SIG-M5 treated with dmso at 0.1 percent for 504 hours (cell line): ENCODE results near the gene DNAAF1.

Source experiments
- DNase-seq: peaks from one replicate; lab custom pipeline; 2025; ENCODE audit not compliant: unreplicated experiment; lab: John Stamatoyannopoulos, UW

DNAAF1 gene

DNA sequence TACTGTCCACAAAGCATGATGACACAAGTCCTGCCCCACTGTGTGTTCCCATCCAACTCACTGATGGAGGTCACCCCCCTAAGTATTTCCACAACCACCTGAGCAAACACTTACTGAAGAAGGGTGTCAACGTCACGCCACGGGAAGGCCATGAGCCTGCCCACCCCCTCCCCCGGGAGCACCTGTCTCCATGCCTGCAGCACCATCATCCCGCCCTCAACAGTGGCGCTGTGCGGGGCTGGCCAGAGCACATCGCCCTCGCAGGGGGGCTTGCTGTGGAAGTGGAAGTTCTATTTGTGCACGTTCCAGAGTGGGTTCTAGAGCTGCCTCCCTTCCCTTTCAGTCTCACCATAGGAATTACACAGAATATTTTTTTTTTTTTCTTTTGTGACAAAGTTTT is 24.1 kb upstream of the DNAAF1 start:
- no peak for DNase-seq

DNA sequence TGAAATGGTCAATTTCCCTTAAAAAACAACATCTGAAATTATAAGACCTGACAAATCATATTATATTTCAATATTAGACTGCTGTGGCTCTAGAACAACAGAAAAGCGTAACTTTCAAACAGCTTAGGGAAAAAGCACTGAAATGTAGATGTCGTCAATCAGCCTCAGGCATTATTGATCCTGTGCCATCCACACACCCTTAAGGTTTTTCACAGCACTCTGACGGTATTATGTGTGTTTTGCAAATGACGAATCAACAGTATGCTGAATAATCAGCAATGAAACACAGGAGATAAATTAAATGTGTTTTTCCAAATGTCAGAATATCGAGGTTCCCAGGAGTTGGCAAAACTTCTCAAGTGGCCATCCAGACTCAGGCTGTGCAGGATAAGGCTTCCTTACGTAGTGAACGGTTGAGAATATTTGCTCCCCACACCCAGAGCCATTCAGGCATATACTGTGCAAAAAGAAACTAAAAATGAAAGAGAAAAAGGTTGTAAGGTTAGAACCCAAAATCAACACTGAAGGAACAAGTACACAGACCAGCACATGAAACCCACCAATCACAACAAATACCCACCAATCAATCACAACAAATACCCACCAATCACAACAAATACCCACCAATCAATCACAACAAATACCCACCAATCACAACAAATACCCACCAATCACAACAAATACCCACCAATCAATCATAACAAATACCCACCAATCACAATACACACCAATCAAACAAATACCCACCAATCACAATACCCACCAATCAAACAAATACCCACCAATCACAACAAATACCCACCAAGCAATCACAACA is 20.6 kb upstream of the DNAAF1 start:
- DNase-seq: no peak

DNA sequence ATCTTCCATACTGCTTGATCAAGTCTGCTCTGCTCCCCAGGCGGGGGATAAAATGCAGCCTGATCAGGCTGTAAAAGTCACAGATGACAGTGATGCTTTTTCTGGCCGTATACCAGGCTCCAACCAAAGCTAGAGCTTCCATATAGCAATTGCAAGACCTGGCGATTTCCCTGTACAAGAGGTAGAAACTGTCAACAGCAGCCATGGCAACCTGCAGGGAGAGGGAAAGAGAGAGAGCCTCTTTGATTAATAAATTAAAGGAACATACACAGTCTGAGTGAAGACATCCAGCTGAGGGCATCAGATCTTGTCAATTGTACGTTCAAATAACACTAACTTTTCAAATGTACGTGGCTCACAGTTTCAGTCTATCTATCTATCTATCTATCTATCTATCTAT is 14.0 kb upstream of the DNAAF1 start:
- DNase-seq: no peak

DNA sequence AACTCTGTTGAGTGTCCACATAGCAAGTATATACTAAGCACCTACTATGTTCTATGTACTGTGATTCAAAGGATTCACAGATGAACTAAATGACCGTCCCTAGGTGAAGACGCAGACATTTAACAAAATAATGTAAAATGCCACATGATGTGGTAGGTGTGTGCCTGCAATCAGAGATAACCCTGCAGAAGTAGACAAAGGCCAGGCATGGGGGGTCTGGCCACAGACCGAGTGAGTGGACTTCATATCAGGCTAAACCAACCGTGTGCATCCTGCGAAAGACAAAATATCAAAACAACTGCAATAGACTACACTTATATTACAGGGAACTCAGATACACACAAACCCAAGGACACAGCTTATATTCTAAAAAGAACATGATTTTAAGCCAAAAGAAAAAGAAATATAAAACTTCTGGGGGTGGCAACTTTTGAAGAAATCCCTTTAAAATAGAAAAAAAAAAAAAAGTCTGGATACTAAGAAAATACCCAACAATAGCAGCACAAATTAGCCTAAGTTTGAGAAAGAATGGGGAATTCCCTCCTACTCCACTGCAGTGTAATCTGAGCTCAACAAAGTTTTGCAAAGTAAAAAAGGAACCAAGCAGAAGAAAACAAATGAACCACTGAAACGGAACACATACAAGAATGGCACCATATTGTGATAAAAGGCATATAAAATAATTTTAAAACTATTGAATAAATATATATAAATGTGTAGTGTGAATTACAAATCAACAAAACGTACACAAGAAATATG is 12.4 kb upstream of the DNAAF1 start:
- DNase-seq: no peak

DNA sequence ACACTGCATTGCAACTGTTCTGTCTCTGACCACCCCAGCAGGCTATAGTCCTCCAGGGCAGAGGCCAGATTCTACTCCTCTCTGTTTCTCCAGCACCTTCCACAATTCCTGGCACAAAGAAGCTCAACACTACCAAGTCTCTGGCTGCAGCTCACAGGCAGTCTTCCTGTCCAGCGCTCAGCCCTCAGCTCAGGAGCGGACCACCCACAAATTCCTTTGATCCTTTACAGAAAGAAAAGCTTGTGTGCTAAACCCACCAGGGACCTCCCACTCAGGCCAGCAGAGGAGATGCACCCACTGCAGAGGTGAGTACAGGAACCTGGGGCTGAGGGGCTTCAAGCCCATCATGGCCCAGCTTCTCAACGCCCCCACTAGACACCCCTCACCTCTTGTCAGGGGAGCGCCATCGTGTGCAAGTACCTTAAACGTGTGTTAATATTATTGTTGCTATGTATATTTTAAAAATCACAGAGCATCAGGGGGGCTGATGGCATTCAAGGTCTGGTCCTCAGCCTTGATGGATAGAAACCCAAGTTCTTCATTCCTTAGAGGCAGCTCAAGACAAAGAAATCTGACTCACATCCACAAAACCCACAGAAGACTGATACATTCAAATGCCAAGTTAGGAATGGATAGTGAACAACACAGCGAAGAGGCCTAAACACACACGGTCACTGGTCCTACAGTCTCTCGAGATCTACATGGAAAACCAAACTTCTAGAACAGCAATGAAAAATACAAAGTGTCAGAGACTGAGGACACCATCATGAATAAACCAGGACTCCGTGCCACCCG is 8.6 kb upstream of the DNAAF1 start:
- DNase-seq: no peak

DNA sequence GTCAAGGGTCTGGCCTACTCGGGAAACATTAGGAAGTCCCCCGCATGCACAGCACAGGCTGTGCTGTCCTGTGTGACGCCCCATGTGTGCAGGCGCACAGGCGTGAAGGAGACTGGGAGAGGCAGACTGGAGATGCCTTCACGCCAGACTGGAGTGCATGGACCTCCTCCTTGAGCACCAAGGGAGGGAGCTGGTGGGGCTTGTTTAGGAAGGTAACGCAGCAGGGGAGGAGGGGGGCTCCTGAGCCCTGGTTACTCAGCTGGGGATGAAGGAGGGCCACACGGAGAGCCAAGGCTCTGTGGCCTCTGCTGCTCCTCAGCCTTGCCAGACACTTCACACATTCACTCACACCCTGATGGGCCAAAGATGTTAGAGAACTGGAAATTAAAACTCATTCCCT is 7.8 kb upstream of the DNAAF1 start:
- DNase-seq: no peak

DNA sequence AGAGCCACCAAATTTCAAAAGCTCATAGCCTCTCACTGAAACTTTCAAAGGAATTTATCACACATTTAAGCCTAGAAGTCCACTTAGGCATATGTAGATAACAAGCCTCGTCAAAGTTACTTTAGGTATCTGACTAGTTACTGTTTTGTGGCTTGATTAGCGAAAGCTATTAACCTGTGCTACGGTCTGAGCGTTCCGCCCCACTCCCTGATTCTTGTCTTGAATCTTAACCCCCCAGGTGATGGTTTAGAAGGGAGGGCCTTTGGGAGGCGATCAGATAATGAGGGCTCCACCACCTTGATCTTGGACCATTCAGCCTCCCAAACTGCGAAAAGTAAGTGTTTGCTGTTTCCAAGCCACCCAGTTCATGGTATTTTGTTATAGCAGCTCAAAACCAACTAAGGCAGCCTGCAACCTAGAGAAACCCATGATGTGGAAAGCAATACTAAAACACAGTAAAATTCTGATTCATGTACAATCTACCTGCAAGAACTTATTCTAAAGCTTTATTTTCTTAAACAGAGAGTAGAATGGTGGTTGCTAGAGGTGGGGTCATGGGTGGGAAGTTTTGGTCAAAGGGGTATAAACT is 7.2 kb upstream of the DNAAF1 start:
- DNase-seq: no peak

DNA sequence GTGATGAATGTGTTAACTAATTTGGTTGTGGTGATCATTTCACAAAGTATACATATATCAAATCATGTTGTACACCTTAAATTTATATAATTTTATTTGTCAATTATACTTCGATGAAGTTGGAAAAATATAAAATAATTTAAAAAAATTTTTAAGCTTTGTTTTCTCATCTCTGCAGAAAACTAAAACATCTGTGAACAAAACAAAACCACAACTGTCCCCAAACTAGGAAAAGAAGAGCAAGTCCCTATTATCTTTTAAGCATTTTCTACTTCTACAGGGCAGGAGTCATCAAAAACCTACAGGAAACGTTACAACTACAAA is 6.6 kb upstream of the DNAAF1 start:
- no peak for DNase-seq

DNA sequence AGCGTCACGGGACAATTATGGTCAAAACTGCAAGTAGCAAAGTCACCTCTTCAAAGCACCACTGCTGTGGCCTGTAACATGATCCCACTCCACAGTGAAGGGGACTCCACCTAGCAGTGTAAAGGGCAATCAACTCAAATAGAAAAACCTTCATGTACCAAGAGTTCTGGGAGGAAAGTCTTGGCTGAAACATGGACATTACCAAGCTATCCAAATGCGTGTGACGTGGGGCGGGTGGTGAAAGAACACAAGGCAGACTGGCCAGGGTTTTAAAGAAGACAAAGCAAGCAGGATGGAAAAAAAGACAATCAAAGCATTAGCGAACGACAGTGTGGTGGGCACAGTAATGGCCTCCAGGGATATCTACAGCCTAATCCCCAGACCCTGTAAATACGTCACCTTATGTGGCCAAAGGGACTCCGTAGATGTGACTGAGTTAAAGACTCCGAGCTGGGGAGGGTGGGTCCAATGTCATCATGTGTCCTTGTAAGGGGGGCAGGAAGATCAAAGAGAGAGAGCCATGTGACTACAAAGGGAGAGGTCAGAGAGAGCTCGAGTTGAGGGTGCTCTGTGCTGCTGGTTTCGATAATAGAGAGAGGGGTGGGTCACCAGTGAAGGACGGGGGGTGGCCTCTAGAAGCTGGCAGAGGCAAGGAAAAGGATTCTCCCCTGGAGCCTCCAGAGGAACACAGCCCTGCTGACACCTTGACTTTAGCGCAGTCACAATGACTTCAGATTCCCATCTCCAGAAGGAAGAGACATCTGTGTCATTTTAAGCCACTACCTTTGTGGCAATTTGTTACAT is 6.1 kb upstream of the DNAAF1 start:
- DNase-seq: no peak

DNA sequence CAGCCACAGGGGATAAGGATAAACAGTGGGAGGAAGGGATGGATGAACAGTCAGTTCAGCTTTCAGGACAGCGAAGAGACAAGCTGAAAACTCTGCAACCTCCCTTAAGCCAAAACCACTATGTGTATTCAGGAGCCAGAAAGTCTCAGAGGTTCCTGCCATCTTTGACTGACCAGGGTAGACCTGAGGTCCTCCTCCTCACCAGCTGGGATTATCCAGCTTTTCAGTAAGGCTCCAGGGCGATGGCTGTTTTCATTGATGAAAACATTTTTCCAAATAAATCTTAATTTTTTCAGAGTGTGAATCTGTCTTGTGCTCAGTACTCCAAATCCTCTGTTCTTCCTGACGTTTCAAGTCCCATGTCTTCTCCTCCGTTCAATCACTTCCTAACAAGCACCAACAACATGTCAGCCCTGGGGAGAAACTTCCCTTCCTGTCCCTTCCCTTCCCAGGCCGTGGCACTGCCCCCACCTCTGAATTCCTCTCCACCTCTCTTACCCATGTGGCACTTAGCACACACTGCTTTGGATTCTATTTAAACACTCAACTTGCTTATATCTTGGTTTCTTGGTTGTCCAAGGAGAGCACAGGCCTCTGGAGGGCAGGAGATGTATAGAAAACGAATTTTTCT is 5.4 kb upstream of the DNAAF1 start:
- DNase-seq: no peak

DNA sequence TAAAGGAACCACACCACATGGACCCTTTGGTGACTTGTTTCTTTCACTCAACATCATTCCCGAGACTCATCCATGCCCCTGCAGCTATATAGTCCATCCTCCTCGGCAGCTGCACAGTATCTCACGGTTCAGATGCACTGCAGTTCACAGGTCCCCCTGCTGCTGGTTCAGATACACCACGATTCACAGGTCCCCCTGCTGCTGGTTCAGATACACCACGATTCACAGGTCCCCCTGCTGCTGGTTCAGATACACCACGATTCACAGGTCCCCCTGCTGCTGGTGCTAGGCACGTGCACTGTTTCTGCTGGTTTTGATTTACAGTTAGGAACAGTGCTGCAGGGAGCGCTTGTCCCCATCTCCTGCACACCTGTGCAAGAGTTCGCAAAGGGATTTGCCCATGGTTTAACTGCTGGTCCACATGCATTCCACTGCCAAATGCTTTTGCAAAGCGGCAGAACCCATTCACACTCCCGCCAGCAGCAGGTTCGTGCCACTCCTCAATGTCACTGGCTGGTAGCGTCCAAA is 3.9 kb upstream of the DNAAF1 start:
- DNase-seq: no peak

DNA sequence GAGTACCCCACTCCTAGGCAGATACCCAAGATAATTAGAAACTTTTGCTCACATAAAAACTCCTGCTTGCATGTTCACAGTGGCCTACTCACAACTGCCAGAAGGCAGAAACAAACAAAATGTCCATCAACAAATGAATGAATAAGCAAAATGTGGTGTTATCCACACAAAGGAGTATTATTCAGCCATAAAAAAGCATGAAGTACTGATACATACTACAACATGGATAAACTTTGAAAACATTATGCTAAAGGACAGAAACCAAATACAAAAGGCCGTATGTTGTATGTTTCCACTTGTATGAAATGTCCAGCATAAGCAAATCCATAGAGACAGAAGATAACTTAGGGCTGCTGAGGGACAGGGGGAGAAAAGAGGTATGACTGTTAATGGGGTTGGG is 2.0 kb upstream of the DNAAF1 start:
- DNase-seq: no peak

DNA sequence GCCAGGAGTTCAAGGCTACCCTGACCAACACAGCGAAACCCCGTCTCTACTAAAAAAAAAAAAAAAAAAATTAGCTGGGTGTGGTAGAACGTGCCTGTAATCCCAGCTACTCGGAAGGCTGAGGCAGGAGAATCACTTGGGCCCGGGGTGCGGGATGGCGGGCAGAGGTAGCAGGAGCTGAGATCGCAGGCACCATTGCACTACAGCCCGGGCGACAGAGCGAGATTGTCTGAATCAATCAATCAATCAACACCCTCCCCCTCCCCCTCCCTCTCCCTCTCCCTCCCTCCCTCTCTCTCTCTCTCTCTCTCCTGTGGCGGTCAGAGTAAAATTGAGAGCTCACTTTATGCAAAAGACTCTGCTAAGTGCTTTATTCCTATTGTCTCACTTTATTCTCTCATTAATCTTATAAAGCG is 1.3 kb upstream of the DNAAF1 start:
- DNase-seq: no peak

DNA sequence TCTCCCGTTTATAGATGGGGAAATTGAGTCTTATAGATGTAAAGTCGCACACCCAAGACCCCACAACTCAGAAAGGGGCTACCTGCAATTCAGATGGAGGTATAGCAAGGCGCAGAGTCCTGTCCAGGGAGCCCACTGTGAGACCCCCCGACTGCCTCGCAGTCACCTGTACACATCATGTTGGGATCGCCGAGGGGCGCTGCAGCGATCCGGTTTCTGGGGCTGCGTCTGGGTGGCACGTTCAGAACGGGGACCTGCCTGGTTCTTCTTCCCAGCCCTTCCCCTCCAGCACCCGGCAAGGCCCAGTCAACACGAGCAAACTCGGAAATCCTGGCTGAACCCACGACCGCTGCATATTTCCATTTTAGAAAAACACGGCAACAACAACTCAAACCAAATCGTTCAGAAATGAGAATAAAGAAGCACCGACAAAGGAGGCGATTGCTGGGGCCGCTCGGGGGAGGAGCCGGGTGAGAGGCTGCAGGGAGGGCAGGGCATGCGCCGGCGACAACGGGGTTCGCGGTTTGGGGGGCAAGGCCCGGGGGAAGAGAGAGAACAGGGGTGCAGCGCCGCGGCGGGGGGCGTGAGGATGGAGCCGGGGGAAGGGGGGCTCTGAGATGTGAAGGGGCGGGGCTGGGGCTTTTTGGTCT is 774 bp upstream of the DNAAF1 start:
- DNase-seq: no peak

DNA sequence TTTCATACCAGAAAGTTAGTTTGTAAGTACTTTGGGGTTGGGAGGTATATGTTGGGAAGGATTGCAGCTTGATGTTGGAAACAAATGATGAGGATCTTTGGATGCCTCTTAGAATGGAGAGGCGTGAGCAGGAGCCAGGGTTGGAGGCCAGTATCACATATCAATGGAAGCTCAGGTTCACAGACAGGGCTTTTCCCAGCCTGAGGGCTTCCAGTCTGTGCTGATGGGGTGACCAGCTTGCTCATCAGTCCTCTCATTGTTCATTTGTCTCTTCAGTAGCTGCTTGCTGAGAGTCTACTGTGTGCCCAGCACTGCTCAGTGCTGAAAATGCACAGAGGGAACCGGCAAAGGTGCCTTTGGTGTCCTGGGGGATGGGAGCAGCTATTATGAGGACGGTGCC is 5.8 kb downstream of the DNAAF1 start:
- no peak for DNase-seq

DNA sequence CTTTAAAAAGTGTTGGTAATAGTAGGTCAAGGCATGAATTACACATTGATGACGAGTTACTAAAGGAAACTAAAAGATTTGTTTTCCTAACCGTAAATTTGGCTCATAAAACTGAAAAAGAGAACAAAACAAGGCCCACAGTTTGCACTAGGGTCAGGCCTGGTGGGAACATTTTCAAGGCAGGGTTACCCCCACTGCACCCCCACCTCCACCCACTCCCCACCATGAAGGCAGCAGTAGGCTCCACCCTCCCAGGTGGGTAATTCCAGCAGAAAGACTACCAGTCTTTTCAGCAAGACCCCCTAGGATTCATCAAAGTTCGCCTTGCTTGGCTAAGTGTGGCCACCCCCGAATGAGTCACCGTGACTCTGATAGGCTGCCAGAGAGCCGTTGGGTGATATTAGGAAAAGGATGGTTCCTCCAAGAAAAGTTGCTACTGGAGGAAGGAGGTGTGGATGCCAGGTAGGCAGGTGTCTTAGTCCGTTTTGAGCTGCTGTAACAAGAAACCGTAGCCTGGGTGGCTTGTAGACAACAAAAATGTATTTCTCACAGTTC is 8.6 kb downstream of the DNAAF1 start:
- DNase-seq: no peak

DNA sequence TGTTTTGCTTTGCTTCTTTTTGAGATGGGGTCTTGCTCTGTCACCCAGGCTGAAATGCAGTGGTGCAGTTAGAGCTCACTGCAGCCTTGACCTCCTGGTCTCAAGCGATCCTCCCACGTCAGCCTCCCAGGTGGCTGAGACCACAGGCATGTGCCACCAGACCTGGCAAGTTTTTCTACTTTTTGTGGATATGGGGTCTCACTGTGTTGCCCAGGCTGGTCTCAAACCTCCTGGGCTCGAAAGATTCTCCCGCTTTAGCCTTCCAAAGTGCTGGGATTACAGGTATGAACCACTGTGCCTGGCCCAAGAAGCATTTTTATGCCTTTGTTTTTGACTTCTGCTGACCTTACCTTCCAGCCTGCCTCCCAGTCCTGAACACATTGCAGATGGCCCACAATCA is 10.1 kb downstream of the DNAAF1 start:
- DNase-seq: no peak

DNA sequence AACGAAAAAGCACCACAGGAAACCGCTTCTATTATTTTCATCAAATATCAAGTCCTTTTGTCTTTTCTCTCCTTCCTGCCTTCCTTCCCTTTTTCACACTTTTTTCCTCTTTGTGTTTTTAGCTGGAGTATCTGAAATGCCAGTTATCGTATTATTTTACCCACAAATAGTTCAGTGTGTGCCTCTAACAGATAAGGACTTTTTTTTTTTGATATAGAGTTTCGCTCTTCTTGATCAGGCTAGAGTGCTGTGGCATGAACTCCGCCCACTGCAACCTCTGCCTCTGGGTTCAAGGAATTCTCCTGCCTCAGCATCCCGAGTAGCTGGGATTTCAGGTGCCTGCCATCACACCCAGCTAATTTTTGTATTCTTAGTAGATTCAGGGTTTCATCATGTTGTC is 10.7 kb downstream of the DNAAF1 start:
- no peak for DNase-seq

DNA sequence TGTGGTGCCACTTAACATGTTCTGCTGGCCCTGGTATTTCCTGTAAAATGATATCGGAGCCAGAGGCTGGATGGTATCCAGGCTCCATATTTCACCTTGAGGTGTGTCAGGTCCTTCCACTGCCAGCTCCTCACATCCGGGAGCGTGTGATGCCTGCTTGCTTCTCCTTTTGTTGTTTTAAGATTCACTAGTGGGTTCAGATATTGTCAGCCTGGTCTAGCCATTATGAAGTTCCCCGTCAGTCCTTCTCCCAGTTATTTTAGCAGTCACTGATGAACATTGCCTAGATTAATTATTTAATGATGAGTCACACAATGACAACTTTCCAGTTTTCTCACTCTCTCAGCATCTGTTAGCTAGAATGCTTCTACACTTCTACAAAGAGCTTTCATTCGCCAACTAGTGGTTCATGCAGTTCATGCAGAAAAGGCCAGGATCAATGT is 11.3 kb downstream of the DNAAF1 start:
- DNase-seq: no peak
